Measurements from ENCODE around the gene POTEB3.
"Not testable (repeated sequence)": the region's sequence is repeated elsewhere in the genome, so short reads cannot be mapped to it uniquely, and the experiment has no call there.

Gene POTEB3

DNA sequence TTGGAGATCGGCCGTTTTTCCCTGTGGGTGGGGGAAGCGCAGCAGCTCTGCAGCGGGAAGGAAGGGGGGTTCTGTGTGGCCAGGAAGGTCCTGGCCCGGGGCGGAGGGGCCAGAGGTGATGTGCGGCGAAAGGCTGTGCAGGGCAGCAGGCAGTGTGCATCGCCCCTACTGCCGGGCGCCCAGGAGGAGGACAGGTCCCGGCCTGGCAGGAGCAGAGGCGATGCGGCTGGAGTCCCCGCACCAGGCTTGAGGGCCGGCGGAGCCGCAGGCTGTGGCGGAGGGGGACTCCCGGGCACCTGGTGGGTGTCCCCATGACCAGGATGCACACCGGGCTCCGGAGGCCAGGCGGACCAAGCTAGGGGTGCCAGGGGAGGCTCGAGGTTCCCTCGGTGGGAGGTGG, 54.3 kb downstream of the POTEB3 start:
- H2AFZ ChIP-seq (ENCODE audit: low read depth, low read length); H3K4me2 ChIP-seq (ENCODE audit: low read length); H3K9me3 ChIP-seq (ENCODE audit: insufficient read depth, low read length); H4K20me1 ChIP-seq (ENCODE audit: insufficient read depth, low read length); H3K4me3 ChIP-seq (ENCODE audit: low read length); H3K79me2 ChIP-seq (ENCODE audit: low read length); H3K27me3 ChIP-seq (ENCODE audit: low read depth, low read length); H3K9ac ChIP-seq (ENCODE audit: low read length); H3K4me1 ChIP-seq (ENCODE audit: low read length); H3K27ac ChIP-seq (ENCODE audit: low read length); H3K36me3 ChIP-seq (replicated peaks; ENCODE audit: low read depth, low read length): not testable (repeated sequence)

DNA sequence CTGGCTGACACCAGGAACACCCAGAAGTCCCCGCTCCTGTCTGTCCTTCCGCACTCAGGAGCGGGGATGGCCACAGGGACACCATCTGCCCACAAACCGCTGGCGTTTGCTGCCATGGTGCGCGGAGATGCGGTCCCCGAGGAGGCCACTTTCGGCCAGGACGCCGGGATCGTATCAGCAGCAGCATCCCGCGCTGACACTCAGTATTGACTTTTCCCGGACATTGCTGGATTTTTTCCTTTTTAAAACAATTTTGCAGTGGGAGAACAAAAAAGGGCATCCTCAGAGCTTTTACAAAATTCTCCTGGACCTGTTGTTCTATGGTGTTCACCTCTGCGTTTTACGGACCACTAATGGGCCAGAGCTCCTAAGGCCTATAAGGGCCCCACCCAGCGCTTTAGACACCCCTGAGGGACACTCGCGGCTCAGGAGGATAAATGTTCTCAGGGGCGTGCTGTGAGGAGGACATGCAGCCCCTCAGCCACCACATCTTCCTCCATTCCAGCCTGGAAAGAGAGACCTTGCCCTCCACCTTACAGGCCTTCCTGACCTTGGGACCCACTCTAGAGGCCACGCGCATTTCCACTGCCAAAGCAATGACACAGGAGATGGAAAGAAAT, 56.3 kb downstream of the POTEB3 start:
- H3K27me3 ChIP-seq (ENCODE audit: low read depth, low read length); H3K4me2 ChIP-seq (ENCODE audit: low read length); H3K27ac ChIP-seq (ENCODE audit: low read length); H4K20me1 ChIP-seq (ENCODE audit: insufficient read depth, low read length); H3K9me3 ChIP-seq (ENCODE audit: insufficient read depth, low read length); H3K4me1 ChIP-seq (ENCODE audit: low read length); H2AFZ ChIP-seq (ENCODE audit: low read depth, low read length); H3K9ac ChIP-seq (ENCODE audit: low read length); H3K79me2 ChIP-seq (ENCODE audit: low read length); H3K36me3 ChIP-seq (replicated peaks; ENCODE audit: low read depth, low read length); H3K4me3 ChIP-seq (ENCODE audit: low read length): not testable (repeated sequence)

DNA sequence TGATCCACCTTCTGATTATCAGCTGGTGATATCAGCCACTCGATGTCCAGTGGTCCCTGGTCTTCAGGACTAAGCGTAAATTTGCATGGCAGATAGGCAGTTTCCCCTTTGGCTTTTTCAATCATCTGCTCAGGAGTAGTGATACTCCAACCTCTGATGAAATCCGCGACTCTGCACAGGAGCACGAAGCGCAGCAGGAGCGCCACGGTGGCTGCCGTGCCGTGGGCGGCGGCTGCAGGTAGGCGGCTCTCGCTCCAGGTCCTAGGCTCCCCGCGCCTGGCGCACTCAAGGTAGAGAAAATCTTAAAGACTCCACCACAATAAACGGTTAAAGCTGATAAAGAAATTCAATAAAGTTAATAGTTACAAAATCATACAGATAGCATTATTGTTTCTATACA, 66.6 kb downstream of the POTEB3 start:
- H3K27ac ChIP-seq (ENCODE audit: low read length); H3K9ac ChIP-seq (ENCODE audit: low read length); H3K4me1 ChIP-seq (ENCODE audit: low read length); H3K79me2 ChIP-seq (ENCODE audit: low read length); H3K27me3 ChIP-seq (ENCODE audit: low read depth, low read length); H3K9me3 ChIP-seq (ENCODE audit: insufficient read depth, low read length); H4K20me1 ChIP-seq (ENCODE audit: insufficient read depth, low read length); H3K4me2 ChIP-seq (ENCODE audit: low read length); H3K36me3 ChIP-seq (replicated peaks; ENCODE audit: low read depth, low read length); H2AFZ ChIP-seq (ENCODE audit: low read depth, low read length); H3K4me3 ChIP-seq (ENCODE audit: low read length): not testable (repeated sequence)

DNA sequence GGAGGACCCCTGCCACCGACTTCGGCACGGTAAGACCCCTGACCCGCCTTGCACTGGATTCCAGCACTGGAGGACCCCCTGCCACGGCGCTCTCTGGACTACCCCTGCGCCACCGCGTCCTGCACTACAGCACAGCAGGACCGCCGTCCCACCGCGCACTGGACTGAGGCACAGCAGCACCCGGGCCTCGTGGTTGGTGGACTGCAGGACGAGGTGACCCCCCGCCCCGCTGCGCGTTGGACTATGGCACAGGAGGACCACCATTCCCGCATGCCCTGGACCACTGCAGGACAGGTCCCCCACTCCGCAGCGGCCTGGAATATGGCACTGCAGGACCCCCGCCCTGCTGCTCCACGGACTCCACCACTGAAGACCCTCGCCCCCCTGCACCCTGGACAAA, 71.1 kb downstream of the POTEB3 start:
- H3K27me3 ChIP-seq (ENCODE audit: low read depth, low read length); H3K9me3 ChIP-seq (ENCODE audit: insufficient read depth, low read length); H3K79me2 ChIP-seq (ENCODE audit: low read length); H4K20me1 ChIP-seq (ENCODE audit: insufficient read depth, low read length); H2AFZ ChIP-seq (ENCODE audit: low read depth, low read length); H3K27ac ChIP-seq (ENCODE audit: low read length); H3K4me3 ChIP-seq (ENCODE audit: low read length); H3K36me3 ChIP-seq (replicated peaks; ENCODE audit: low read depth, low read length); H3K4me1 ChIP-seq (ENCODE audit: low read length); H3K9ac ChIP-seq (ENCODE audit: low read length); H3K4me2 ChIP-seq (ENCODE audit: low read length): not testable (repeated sequence)

DNA sequence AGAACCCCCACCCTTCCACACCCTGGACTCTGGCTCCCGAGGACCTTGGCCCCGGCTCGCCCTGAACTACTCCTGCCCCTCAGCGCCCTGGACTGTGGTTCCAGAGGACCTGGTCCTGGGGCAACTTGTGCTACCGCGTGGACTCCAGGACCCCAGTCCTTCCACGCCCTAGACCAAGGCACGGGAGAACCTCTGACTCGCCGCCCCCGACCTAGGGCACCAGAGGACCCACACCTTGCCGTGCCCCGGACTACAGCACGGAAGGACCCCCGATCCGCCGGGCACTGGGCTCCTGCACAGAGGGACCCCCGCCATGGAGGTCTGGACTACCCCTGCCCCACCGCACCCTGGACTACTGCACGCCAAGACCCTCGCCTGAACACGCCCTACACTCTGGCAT, 71.7 kb downstream of the POTEB3 start:
- not testable (repeated sequence) for H3K4me2 ChIP-seq (ENCODE audit: low read length); H3K79me2 ChIP-seq (ENCODE audit: low read length); H2AFZ ChIP-seq (ENCODE audit: low read depth, low read length); H3K36me3 ChIP-seq (replicated peaks; ENCODE audit: low read depth, low read length); H3K9ac ChIP-seq (ENCODE audit: low read length); H3K27me3 ChIP-seq (ENCODE audit: low read depth, low read length); H3K27ac ChIP-seq (ENCODE audit: low read length); H3K4me3 ChIP-seq (ENCODE audit: low read length); H4K20me1 ChIP-seq (ENCODE audit: insufficient read depth, low read length); H3K4me1 ChIP-seq (ENCODE audit: low read length); H3K9me3 ChIP-seq (ENCODE audit: insufficient read depth, low read length)
